ENCODE measurements around the gene PARP4. TPM values are rescaled to one million over a fixed set of nuclear protein-coding genes. Genes with fewer than 3 reads are reported as not detected.
A peak's percentile ranks its signal among the peaks of the same experiment; 100 is the strongest.
"Not testable (repeated sequence)": the region's sequence is repeated elsewhere in the genome, so short reads cannot be mapped to it uniquely, and the experiment has no call there.

PARP4 gene
- total RNA-seq, 1 experiment from 2014 or later = 25.9 TPM

- H3K27ac Mint-ChIP-seq = peak overlapping the region in 2 of 3 experiments; percentile 91 to 94; a peak in 3 of 7 replicates
- no CpG with 5 or more reads among the region's 14 CpGs for WGBS (ENCODE audit: extremely low coverage, insufficient read length, low lambda C conversion rate)
Measured at GRCh38 chr13:24381541-24382265, 130.9 kb downstream of the PARP4 start.

GRCh38 chr13:24380881-24381280, 131.7 kb downstream of the PARP4 start:
- H3K27me3 Mint-ChIP-seq (ENCODE audit: low read depth) = not testable (repeated sequence)

More at GRCh38 chr13:24381541-24382265, 130.9 kb downstream of the PARP4 start:
- Histone ChIP-seq H3K27me3 (ENCODE audit: insufficient read depth, low read length) (no peaks in the 10 kb centered on the region), H3K9me3 (ENCODE audit: control insufficient read depth, low read depth, low read length) (no peaks in the 10 kb centered on the region), H2BK12ac (ENCODE audit: insufficient read length, low read depth, low read length) (no peak overlapping the region), H3K9ac (ENCODE audit: extremely low read depth, insufficient read length, low read length) (no peak overlapping the region), H4K20me1 (ENCODE audit: control insufficient read depth, insufficient read depth, insufficient read length) (no peaks in the 10 kb centered on the region), H3K23ac (ENCODE audit: insufficient read length, low read depth, low read length) (no peak overlapping the region), H3K27ac (ENCODE audit: insufficient read length, low read depth, low read length) (no peak overlapping the region), H3K4me2 (ENCODE audit: insufficient read depth, insufficient read length, low read length) (no peak overlapping the region), H2AFZ (ENCODE audit: low read length) (no peak overlapping the region), H4K91ac (ENCODE audit: insufficient read length, low read depth, low read length) (no peak overlapping the region), H3K79me2 (ENCODE audit: insufficient read depth, low read length) (no peaks in the 10 kb centered on the region), H2BK5ac (ENCODE audit: insufficient read length, low read length) (no peak overlapping the region), H3K14ac (ENCODE audit: insufficient read depth, low read length) (no peak overlapping the region), H3K4me1 (ENCODE audit: insufficient read depth, low read length) (no peaks in the 10 kb centered on the region), H3K18ac (ENCODE audit: insufficient read length, low read depth, low read length) (no peak overlapping the region), H3K56ac (ENCODE audit: insufficient read length, low read depth, low read length) (no peak overlapping the region), H3K4ac (ENCODE audit: low read depth, low read length) (no peak overlapping the region), H3K23me2 (ENCODE audit: insufficient read length, low read depth, low read length, poor library complexity, severe bottlenecking) (peaks cover 2% of the 10 kb centered on the region), H2AK5ac (ENCODE audit: insufficient read length, low read length) (no peak overlapping the region), H2BK20ac (ENCODE audit: low read depth, low read length, poor library complexity, severe bottlenecking) (no peak overlapping the region), H3T11ph (ENCODE audit: low read length) (no peak overlapping the region), H4K8ac (replicated peaks; ENCODE audit: insufficient read length, low read depth, low read length) (no peak overlapping the region), H2BK15ac (ENCODE audit: low read depth, low read length) (no peak overlapping the region), H4K5ac (ENCODE audit: insufficient read length, low read depth, low read length) (no peak overlapping the region), H2BK120ac (ENCODE audit: low read depth, low read length, poor library complexity, severe bottlenecking) (no peak overlapping the region), H3K79me1 (ENCODE audit: insufficient read depth, low read depth, low read length, poor library complexity, severe bottlenecking) (no peaks in the 10 kb centered on the region)
- H3K36me3 Mint-ChIP-seq (ENCODE audit: insufficient read depth in 1 of 3, low read depth in 3 of 3) = no peaks in the 10 kb centered on the region; a peak in 2 of 7 replicates
- TF ChIP-seq CTCF (conservative IDR thresholded peaks at IDR 0.05) = no peak
- H3K4me1 Mint-ChIP-seq = peaks cover 8% of the 10 kb centered on the region in 2 experiments
- H3K9me3 Mint-ChIP-seq = no peaks in the 10 kb centered on the region; a peak in 1 of 5 replicates
- no peak for DNase-seq
- 0 out of 5 replicates have a peak overlapping the region, but pooled peaks of 1 of the 2 experiments have one; percentile 19 for H3K4me3 Mint-ChIP-seq
- no peaks in the 10 kb centered on the region; the same call in 1 of the 2 replicates for H3K27me3 Mint-ChIP-seq (ENCODE audit: low read depth)

More at GRCh38 chr13:24380881-24381280, 131.7 kb downstream of the PARP4 start:
- H2AK5ac ChIP-seq (ENCODE audit: insufficient read length, low read length); H3K23me2 ChIP-seq (ENCODE audit: insufficient read length, low read depth, low read length, poor library complexity, severe bottlenecking); H3K56ac ChIP-seq (ENCODE audit: insufficient read length, low read depth, low read length); H3K27me3 ChIP-seq (ENCODE audit: insufficient read depth, low read length); H2BK12ac ChIP-seq (ENCODE audit: insufficient read length, low read depth, low read length); H3K27ac ChIP-seq (ENCODE audit: insufficient read length, low read depth, low read length); H3K23ac ChIP-seq (ENCODE audit: insufficient read length, low read depth, low read length); H3K27ac Mint-ChIP-seq; H4K20me1 ChIP-seq (ENCODE audit: control insufficient read depth, insufficient read depth, insufficient read length); H3K9ac ChIP-seq (ENCODE audit: extremely low read depth, insufficient read length, low read length); H3T11ph ChIP-seq (ENCODE audit: low read length); H3K4me1 Mint-ChIP-seq; H3K4me2 ChIP-seq (ENCODE audit: insufficient read depth, insufficient read length, low read length); H3K4me1 ChIP-seq (ENCODE audit: insufficient read depth, low read length); H3K9me3 ChIP-seq (ENCODE audit: control insufficient read depth, low read depth, low read length); H3K79me2 ChIP-seq (ENCODE audit: insufficient read depth, low read length); H2BK120ac ChIP-seq (ENCODE audit: low read depth, low read length, poor library complexity, severe bottlenecking); H3K18ac ChIP-seq (ENCODE audit: insufficient read length, low read depth, low read length); H3K14ac ChIP-seq (ENCODE audit: insufficient read depth, low read length); H3K79me1 ChIP-seq (ENCODE audit: insufficient read depth, low read depth, low read length, poor library complexity, severe bottlenecking); H3K36me3 Mint-ChIP-seq (ENCODE audit: insufficient read depth in 1 of 3, low read depth in 3 of 3); H4K5ac ChIP-seq (ENCODE audit: insufficient read length, low read depth, low read length); H2BK20ac ChIP-seq (ENCODE audit: low read depth, low read length, poor library complexity, severe bottlenecking); H3K4me3 Mint-ChIP-seq; DNase-seq; H4K91ac ChIP-seq (ENCODE audit: insufficient read length, low read depth, low read length); H3K4ac ChIP-seq (ENCODE audit: low read depth, low read length); H2BK15ac ChIP-seq (ENCODE audit: low read depth, low read length); H3K9me3 Mint-ChIP-seq; H4K8ac ChIP-seq (replicated peaks; ENCODE audit: insufficient read length, low read depth, low read length); H2BK5ac ChIP-seq (ENCODE audit: insufficient read length, low read length); H2AFZ ChIP-seq (ENCODE audit: low read length): not testable (repeated sequence)

All from H9 (cell line).